NT2/D1 (cell line): ENCODE results near the gene UNC80.

ENCODE experiments used
- SUZ12 ChIP-seq: IDR thresholded peaks from 2 replicates; pipeline ENCODE4 v1.6.1; 2011; ENCODE audit not compliant: insufficient read length, insufficient read depth; ENCODE audit errors: extremely low read depth
- ZNF274 ChIP-seq: IDR thresholded peaks from 2 replicates; pipeline ENCODE4 v1.6.1; 2011; ENCODE audit warnings: mild to moderate bottlenecking, low read depth, low read length

DNA sequence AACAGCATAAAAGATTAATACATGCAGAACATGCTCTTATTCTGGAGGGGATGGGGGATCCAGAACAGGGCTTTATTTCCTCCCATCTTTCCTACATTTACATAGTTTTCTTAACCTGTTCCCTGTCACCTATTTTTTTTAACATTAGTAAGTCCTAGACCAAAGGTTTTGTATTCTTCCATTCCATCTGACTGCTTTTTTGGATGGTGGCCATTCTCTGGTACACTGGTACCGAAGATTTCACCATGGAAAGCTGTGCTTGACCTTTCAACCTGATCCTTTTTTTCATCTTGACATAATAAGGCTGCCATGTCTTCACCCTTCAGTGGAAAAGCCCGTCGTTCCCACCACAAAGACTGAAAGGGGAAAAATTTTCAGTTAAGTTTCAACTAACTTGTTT lies 251.2 kb downstream of the UNC80 start:
- TF ChIP-seq SUZ12 (no peak), ZNF274 (no peak)
